ENCODE results near the gene WASF2.

The WASF2 gene

DNA sequence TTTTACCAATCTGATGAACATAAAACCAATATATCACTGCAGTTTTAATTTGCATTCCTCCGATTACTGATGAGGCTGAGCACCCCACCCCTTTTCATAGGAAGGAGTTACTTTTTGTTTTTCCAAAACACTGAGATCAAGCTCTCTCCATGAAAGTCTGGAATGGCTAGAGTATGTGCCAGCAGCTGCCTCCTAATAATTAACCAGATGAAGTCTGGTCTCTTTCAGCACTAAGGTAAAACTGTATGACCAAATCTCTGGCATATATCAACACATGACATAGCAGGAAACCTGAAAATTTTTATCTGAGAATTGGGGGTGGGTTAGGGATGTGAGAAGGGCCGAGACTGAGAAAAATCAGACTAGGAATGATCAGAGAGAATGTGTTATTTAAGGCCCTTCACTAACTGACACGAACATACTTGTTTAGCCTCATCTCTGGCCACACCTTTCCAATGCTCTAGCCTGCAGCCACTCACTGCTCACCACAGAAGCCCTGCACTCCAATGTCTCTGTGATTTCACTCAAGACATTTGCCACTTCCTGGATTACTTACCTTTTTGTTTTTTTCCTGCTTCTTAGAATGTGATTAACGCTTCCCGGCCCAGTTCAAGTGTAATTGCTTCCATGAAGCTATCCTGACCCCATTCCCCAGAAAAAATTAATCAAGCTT lies 34.7 kb downstream of the WASF2 start:
- no peak for TF ChIP-seq CTCF (IDR thresholded peaks at IDR 0.05)
- no peaks in the 10 kb centered on the region for H3K9me3 ChIP-seq
- H3K4me3 ChIP-seq (ENCODE audit: low read depth in 1 of 2, low read length in 1 of 2): no peak overlapping the region
- peaks cover 16 to 25% of the 10 kb centered on the region in 2 experiments for H3K4me1 ChIP-seq (ENCODE audit: control insufficient read depth in 1 of 2, insufficient read depth in 1 of 2, low read depth in 1 of 2, low read length in 1 of 2)
- no peaks in the 10 kb centered on the region for H3K36me3 ChIP-seq
- H3K27me3 ChIP-seq: no peaks in the 10 kb centered on the region
- peak overlapping the region; percentile 66 for H3K27ac ChIP-seq

DNA sequence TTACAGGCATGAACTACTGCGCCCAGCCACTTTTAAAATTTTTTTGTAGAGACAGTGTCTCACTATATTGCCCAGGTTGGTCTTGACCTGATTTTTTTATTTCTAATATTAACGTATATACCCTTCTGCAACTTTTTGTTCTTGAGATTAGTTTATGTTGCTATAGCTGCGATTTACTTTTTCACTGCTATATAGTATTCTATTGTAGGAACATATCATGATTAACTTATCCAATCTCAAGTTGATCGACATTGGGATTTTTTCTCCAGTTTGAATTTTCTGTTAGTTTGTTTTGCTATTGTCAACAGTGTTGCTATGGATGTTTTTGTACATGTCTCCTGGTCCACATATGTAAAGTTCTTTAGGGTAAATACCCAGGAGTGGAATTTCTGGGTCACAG lies 35.4 kb downstream of the WASF2 start:
- Histone ChIP-seq H3K9me3 (no peaks in the 10 kb centered on the region), H3K27me3 (no peaks in the 10 kb centered on the region), H3K27ac (peak overlapping the region; percentile 66), H3K4me3 (ENCODE audit: low read depth in 1 of 2, low read length in 1 of 2) (no peak overlapping the region), H3K36me3 (peaks cover 3% of the 10 kb centered on the region), H3K4me1 (ENCODE audit: control insufficient read depth in 1 of 2, insufficient read depth in 1 of 2, low read depth in 1 of 2, low read length in 1 of 2) (peaks cover 16 to 25% of the 10 kb centered on the region in 2 experiments)
- no peak for TF ChIP-seq CTCF (IDR thresholded peaks at IDR 0.05)

DNA sequence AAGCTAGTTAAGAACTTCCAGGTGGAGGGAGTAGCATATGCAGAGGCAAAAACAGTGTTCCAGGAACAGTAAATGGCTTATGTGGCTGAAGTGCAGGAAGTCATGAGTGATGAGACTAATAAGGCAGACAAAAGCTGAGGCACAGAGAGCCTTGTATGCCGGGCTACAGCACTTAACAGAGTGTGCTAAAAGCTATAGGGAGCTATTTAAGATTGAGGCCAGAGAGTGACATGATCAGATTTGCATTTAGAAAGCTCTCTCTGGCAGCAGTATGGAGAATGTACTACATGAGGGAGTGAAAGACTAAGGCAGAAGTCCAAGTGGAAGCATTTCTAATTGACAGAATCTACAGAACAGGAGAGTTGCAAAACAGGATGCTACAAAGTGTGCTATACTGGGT lies 38.6 kb downstream of the WASF2 start:
- H3K9me3 ChIP-seq: no peaks in the 10 kb centered on the region
- no peak for TF ChIP-seq CTCF (IDR thresholded peaks at IDR 0.05)
- peaks cover 19% of the 10 kb centered on the region for H3K36me3 ChIP-seq
- peaks cover 16 to 25% of the 10 kb centered on the region in 2 experiments for H3K4me1 ChIP-seq (ENCODE audit: control insufficient read depth in 1 of 2, insufficient read depth in 1 of 2, low read depth in 1 of 2, low read length in 1 of 2)
- no peak overlapping the region for H3K4me3 ChIP-seq (ENCODE audit: low read depth in 1 of 2, low read length in 1 of 2)
- H3K27ac ChIP-seq: peak overlapping the region; percentile 58
- H3K27me3 ChIP-seq: no peaks in the 10 kb centered on the region

- Histone ChIP-seq H3K27ac (no peak overlapping the region), H3K36me3 (peaks cover 23% of the 10 kb centered on the region), H3K4me1 (ENCODE audit: control insufficient read depth in 1 of 2, insufficient read depth in 1 of 2, low read depth in 1 of 2, low read length in 1 of 2) (peaks cover 9 to 11% of the 10 kb centered on the region in 2 experiments), H3K4me3 (ENCODE audit: low read depth in 1 of 2, low read length in 1 of 2) (no peak overlapping the region), H3K27me3 (no peaks in the 10 kb centered on the region), H3K9me3 (no peaks in the 10 kb centered on the region)
- TF ChIP-seq CTCF (IDR thresholded peaks at IDR 0.05): no peak
Observed at GRCh38 chr1:27448982-27449381, 41.0 kb downstream of the WASF2 start.

- H3K27me3 ChIP-seq: no peaks in the 10 kb centered on the region
- no peak for TF ChIP-seq CTCF (IDR thresholded peaks at IDR 0.05)
- peaks cover 26% of the 10 kb centered on the region for H3K36me3 ChIP-seq
- peak overlapping the region; percentile 19 for H3K27ac ChIP-seq
- no peak overlapping the region for H3K4me3 ChIP-seq (ENCODE audit: low read depth in 1 of 2, low read length in 1 of 2)
- peaks cover 9 to 11% of the 10 kb centered on the region in 2 experiments for H3K4me1 ChIP-seq (ENCODE audit: control insufficient read depth in 1 of 2, insufficient read depth in 1 of 2, low read depth in 1 of 2, low read length in 1 of 2)
- H3K9me3 ChIP-seq: no peaks in the 10 kb centered on the region
Observed at GRCh38 chr1:27447883-27448282, 42.1 kb downstream of the WASF2 start.
